Dedifferentiated amniotic fluid mesenchymal stem cell (primary cell): ENCODE data around the gene ALDH1B1.
A peak's percentile ranks its signal among the peaks of the same experiment; 100 is the strongest.

Experiments used
- DNase-seq: peaks from one replicate; pipeline ENCODE4 v3.0.0-alpha.2; 2016; ENCODE audit errors: extremely low spot score

ALDH1B1 gene

GRCh38 chr9:38392235-38393127 is at the start of gene ALDH1B1:
Gene ALDH1B1 (plus strand): TSS chr9:38392702. CDS start chr9:38395749, 3,047 bp downstream.
- peak; percentile 72 for DNase-seq

- no peak for DNase-seq
These were observed 49.5 kb upstream of the ALDH1B1 start for GRCh38 chr9:38343037-38343436.

- no peak for DNase-seq
These were observed 49.0 kb upstream of the ALDH1B1 start for GRCh38 chr9:38343552-38343951.

GRCh38 chr9:38344566-38345324 is 47.8 kb upstream of the ALDH1B1 start:
- DNase-seq, result no peak

- no peak for DNase-seq
These were observed 46.4 kb upstream of the ALDH1B1 start for GRCh38 chr9:38345851-38346755.

GRCh38 chr9:38346811-38347210 is 45.7 kb upstream of the ALDH1B1 start:
- DNase-seq, result no peak

- DNase-seq, result no peak
These were observed 45.2 kb upstream of the ALDH1B1 start for GRCh38 chr9:38347271-38347671.

- DNase-seq, result no peak
These were observed 44.6 kb upstream of the ALDH1B1 start for GRCh38 chr9:38347946-38348345.

- DNase-seq, result no peak
These were observed 42.0 kb upstream of the ALDH1B1 start for GRCh38 chr9:38350529-38350928.

- DNase-seq, result no peak
These were observed 39.8 kb upstream of the ALDH1B1 start for GRCh38 chr9:38352530-38353328.

GRCh38 chr9:38355115-38355514 is 37.4 kb upstream of the ALDH1B1 start:
- no peak for DNase-seq

GRCh38 chr9:38355517-38356120 is 36.9 kb upstream of the ALDH1B1 start:
- DNase-seq, result no peak

- DNase-seq, result no peak
These were observed 35.7 kb upstream of the ALDH1B1 start for GRCh38 chr9:38356851-38357250.

GRCh38 chr9:38357350-38358114 is 35.0 kb upstream of the ALDH1B1 start:
- DNase-seq, result no peak

- no peak for DNase-seq
These were observed 33.9 kb upstream of the ALDH1B1 start for GRCh38 chr9:38358390-38359296.

- no peak for DNase-seq
These were observed 33.2 kb upstream of the ALDH1B1 start for GRCh38 chr9:38359297-38359653.

GRCh38 chr9:38359689-38360385 is 32.7 kb upstream of the ALDH1B1 start:
- no peak for DNase-seq

GRCh38 chr9:38360839-38361472 is 31.5 kb upstream of the ALDH1B1 start:
- DNase-seq, result no peak
